IMR-90 (cell line): ENCODE data around the gene PPL.

Source experiments
- CEBPB ChIP-seq: IDR thresholded peaks from 2 replicates; pipeline ENCODE4 v1.6.1; 2012; ENCODE audit warnings: low read depth, low read length, improper control_type of control experiment
- MAFK ChIP-seq: IDR thresholded peaks from 2 replicates; pipeline ENCODE4 v1.6.1; 2012; ENCODE audit warnings: low read depth, low read length, improper control_type of control experiment
- NFE2L2 ChIP-seq: fragments of 150-350 bp; IDR thresholded peaks from 2 replicates; pipeline ENCODE4 v1.6.1; 2016; ENCODE audit warnings: low read depth, mild to moderate bottlenecking, low read length
- POLR2A ChIP-seq: IDR thresholded peaks from 2 replicates; pipeline ENCODE4 v1.6.1; 2012; ENCODE audit warnings: mild to moderate bottlenecking, low read depth, low read length
- RAD21 ChIP-seq: IDR thresholded peaks from 2 replicates; pipeline ENCODE4 v1.6.1; 2012; ENCODE audit warnings: low read length, improper control_type of control experiment
- SMC3 ChIP-seq: fragments of 150-350 bp; IDR thresholded peaks from 2 replicates; pipeline ENCODE4 v1.6.1; 2016; ENCODE audit warnings: low read depth, mild to moderate bottlenecking, antibody characterized with exemption, low read length, moderate library complexity
- TF ChIP-seq, protein P1 (sequence below): conservative IDR thresholded peaks from 2 replicates; pipeline ENCODE4 v1.5.1; 2012; ENCODE audit warnings: mild to moderate bottlenecking, low read depth, low read length, improper control_type of control experiment
- TF ChIP-seq, protein P2 (sequence below): fragments of 150-350 bp; IDR thresholded peaks from 2 replicates; pipeline ENCODE4 v1.6.1; 2016; ENCODE audit warnings: low read depth, mild to moderate bottlenecking, low read length, moderate library complexity, borderline replicate concordance
- TF ChIP-seq, protein P3 (sequence below): fragments of 150-350 bp; IDR thresholded peaks from 2 replicates; pipeline ENCODE4 v1.6.1; 2017; ENCODE audit warnings: mild to moderate bottlenecking, antibody characterized with exemption, low read length, low read depth

DNA sequence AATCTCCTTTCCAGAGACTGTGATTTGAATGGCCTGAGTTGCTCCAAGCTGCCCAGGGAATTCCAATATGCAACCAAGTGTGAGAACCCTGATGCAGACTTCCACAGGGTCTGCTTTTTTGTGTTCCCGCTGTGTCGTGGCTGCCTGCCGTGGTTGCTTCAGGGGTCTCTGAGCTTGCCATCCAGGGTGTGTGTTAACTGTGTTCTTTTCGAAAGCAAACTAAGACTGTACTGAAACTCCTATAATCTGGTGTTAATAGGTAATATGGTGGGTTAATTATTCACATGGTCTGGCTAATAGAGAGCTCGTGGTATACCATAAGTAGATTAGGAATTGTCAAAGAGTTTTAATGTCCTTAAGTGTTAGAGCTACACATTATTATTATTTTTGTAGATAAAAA is 68.9 kb downstream of the PPL start:
- TF ChIP-seq POLR2A = no peak
- TF ChIP-seq, protein P1, sequence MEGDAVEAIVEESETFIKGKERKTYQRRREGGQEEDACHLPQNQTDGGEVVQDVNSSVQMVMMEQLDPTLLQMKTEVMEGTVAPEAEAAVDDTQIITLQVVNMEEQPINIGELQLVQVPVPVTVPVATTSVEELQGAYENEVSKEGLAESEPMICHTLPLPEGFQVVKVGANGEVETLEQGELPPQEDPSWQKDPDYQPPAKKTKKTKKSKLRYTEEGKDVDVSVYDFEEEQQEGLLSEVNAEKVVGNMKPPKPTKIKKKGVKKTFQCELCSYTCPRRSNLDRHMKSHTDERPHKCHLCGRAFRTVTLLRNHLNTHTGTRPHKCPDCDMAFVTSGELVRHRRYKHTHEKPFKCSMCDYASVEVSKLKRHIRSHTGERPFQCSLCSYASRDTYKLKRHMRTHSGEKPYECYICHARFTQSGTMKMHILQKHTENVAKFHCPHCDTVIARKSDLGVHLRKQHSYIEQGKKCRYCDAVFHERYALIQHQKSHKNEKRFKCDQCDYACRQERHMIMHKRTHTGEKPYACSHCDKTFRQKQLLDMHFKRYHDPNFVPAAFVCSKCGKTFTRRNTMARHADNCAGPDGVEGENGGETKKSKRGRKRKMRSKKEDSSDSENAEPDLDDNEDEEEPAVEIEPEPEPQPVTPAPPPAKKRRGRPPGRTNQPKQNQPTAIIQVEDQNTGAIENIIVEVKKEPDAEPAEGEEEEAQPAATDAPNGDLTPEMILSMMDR = no peak
- no peak for TF ChIP-seq SMC3
- no peak for TF ChIP-seq CEBPB
- no peak for TF ChIP-seq RAD21
- no peak for TF ChIP-seq MAFK
- TF ChIP-seq NFE2L2 = no peak
- TF ChIP-seq, protein P2, sequence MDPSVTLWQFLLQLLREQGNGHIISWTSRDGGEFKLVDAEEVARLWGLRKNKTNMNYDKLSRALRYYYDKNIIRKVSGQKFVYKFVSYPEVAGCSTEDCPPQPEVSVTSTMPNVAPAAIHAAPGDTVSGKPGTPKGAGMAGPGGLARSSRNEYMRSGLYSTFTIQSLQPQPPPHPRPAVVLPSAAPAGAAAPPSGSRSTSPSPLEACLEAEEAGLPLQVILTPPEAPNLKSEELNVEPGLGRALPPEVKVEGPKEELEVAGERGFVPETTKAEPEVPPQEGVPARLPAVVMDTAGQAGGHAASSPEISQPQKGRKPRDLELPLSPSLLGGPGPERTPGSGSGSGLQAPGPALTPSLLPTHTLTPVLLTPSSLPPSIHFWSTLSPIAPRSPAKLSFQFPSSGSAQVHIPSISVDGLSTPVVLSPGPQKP = no peak
- TF ChIP-seq, protein P3, sequence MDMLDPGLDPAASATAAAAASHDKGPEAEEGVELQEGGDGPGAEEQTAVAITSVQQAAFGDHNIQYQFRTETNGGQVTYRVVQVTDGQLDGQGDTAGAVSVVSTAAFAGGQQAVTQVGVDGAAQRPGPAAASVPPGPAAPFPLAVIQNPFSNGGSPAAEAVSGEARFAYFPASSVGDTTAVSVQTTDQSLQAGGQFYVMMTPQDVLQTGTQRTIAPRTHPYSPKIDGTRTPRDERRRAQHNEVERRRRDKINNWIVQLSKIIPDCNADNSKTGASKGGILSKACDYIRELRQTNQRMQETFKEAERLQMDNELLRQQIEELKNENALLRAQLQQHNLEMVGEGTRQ = no peak
